LNCAP (cell line): ENCODE data around the gene TAS1R3.

Experiments used
- CTCF ChIP-seq: fragments of 450-650 bp; IDR thresholded peaks from 2 replicates; pipeline ENCODE4 v1.5.1; 2017; ENCODE audit warnings: mild to moderate bottlenecking

Gene TAS1R3

GRCh38 chr1:1342584-1343115 is 11.6 kb downstream of the TAS1R3 start:
- TF ChIP-seq CTCF, result no peak

- no peak for TF ChIP-seq CTCF
These were observed 12.8 kb downstream of the TAS1R3 start for GRCh38 chr1:1343811-1344421.

- TF ChIP-seq CTCF, result peak; percentile 75
These were observed 13.7 kb downstream of the TAS1R3 start for GRCh38 chr1:1344655-1345361.

GRCh38 chr1:1345384-1345783 is 14.3 kb downstream of the TAS1R3 start:
- TF ChIP-seq CTCF, result no peak

GRCh38 chr1:1345860-1346500 is 14.9 kb downstream of the TAS1R3 start:
- no peak for TF ChIP-seq CTCF

GRCh38 chr1:1346501-1346890 is 15.4 kb downstream of the TAS1R3 start:
- TF ChIP-seq CTCF, result no peak

- TF ChIP-seq CTCF, result no peak
These were observed 16.0 kb downstream of the TAS1R3 start for GRCh38 chr1:1347026-1347595.
